KMS-11 (cell line): ENCODE data around the gene NUP98.

Experiments
- H2AFZ ChIP-seq: fragments of 200-600 bp; sonication (generic); 2 replicates; pipeline ENCODE4 v1.6.1; 2016; ENCODE audit warnings: antibody characterized with exemption, mixed run types, low read depth
- H3K27ac ChIP-seq: fragments of 200-600 bp; sonication (generic); 2 replicates; pipeline ENCODE4 v1.6.1; 2016; ENCODE audit warnings: mild to moderate bottlenecking, mixed run types
- H3K27me3 ChIP-seq: fragments of 200-600 bp; sonication (generic); 2 replicates; pipeline ENCODE4 v1.6.1; 2017; ENCODE audit warnings: mild to moderate bottlenecking, low read depth, mixed run types, moderate library complexity; ENCODE audit not compliant: insufficient read depth
- H3K36me3 ChIP-seq: fragments of 200-600 bp; sonication (generic); 2 replicates; pipeline ENCODE4 v1.6.1; 2017; ENCODE audit warnings: mild to moderate bottlenecking, mixed run types; ENCODE audit not compliant: insufficient read depth
- H3K4me1 ChIP-seq: fragments of 200-600 bp; sonication (generic); 2 replicates; pipeline ENCODE4 v1.6.1; 2016; ENCODE audit warnings: mild to moderate bottlenecking, low read depth, mixed run types; ENCODE audit not compliant: poor library complexity, severe bottlenecking
- H3K4me2 ChIP-seq: fragments of 200-600 bp; sonication (generic); 2 replicates; pipeline ENCODE4 v1.7.0; 2016; ENCODE audit warnings: mild to moderate bottlenecking, mixed run types
- H3K4me3 ChIP-seq: fragments of 200-600 bp; sonication (generic); IDR thresholded peaks from 2 replicates; pipeline ENCODE4 v1.6.1; 2017; ENCODE audit warnings: low read depth, low read length, mixed read lengths; ENCODE audit not compliant: insufficient read depth
- H3K79me2 ChIP-seq: fragments of 200-600 bp; sonication (generic); 2 replicates; pipeline ENCODE4 v1.6.1; 2016; ENCODE audit warnings: low read depth, mixed run types; ENCODE audit not compliant: insufficient read depth
- H3K9ac ChIP-seq: fragments of 200-600 bp; sonication (generic); 2 replicates; pipeline ENCODE4 v1.6.1; 2016; ENCODE audit warnings: mild to moderate bottlenecking, mixed run types
- H4K20me1 ChIP-seq: fragments of 200-600 bp; sonication (generic); 2 replicates; pipeline ENCODE4 v1.6.1; 2016; ENCODE audit warnings: mild to moderate bottlenecking, mixed run types; ENCODE audit not compliant: insufficient read depth
- CTCF ChIP-seq: fragments of 200-600 bp; sonication (generic); conservative IDR thresholded peaks from 2 replicates; pipeline ENCODE4 v1.6.1; 2017; ENCODE audit warnings: low read depth, mild to moderate bottlenecking, antibody characterized with exemption, low read length, moderate library complexity, mixed read lengths

Gene NUP98

GRCh38 chr11:3641191-3641590 is 156.2 kb downstream of the NUP98 start:
- Histone ChIP-seq H4K20me1 (no peaks in the 10 kb centered on the region), H3K4me2 (no peak overlapping the region), H3K4me3 (no peak overlapping the region), H2AFZ (0 out of 2 replicates have a peak overlapping the region, but pooled peaks have one; percentile 94), H3K4me1 (peaks cover 5% of the 10 kb centered on the region), H3K79me2 (no peaks in the 10 kb centered on the region), H3K27me3 (no peaks in the 10 kb centered on the region), H3K9ac (no peak overlapping the region), H3K27ac (no peak overlapping the region), H3K36me3 (no peaks in the 10 kb centered on the region)
- TF ChIP-seq CTCF: no peak

GRCh38 chr11:3639841-3640240 is 157.5 kb downstream of the NUP98 start:
- H3K9ac ChIP-seq: no peak overlapping the region
- H3K4me1 ChIP-seq: peaks cover 5% of the 10 kb centered on the region
- no peak for TF ChIP-seq CTCF
- no peaks in the 10 kb centered on the region for H4K20me1 ChIP-seq
- no peak overlapping the region for H3K4me2 ChIP-seq
- no peaks in the 10 kb centered on the region for H3K27me3 ChIP-seq
- H2AFZ ChIP-seq: no peak overlapping the region
- H3K27ac ChIP-seq: no peak overlapping the region
- H3K4me3 ChIP-seq: no peak overlapping the region
- H3K36me3 ChIP-seq: no peaks in the 10 kb centered on the region
- H3K79me2 ChIP-seq: no peaks in the 10 kb centered on the region

GRCh38 chr11:3638513-3638912 is 158.8 kb downstream of the NUP98 start:
- Histone ChIP-seq H4K20me1 (no peaks in the 10 kb centered on the region), H3K4me2 (no peak overlapping the region), H3K4me1 (peaks cover 5% of the 10 kb centered on the region), H3K4me3 (no peak overlapping the region), H2AFZ (no peak overlapping the region), H3K36me3 (no peaks in the 10 kb centered on the region), H3K27ac (no peak overlapping the region), H3K9ac (no peak overlapping the region), H3K79me2 (no peaks in the 10 kb centered on the region), H3K27me3 (no peaks in the 10 kb centered on the region)
- TF ChIP-seq CTCF: no peak

- no peak for TF ChIP-seq CTCF
- Histone ChIP-seq H3K4me3 (no peak overlapping the region), H2AFZ (no peak overlapping the region), H4K20me1 (no peaks in the 10 kb centered on the region), H3K27ac (no peak overlapping the region), H3K27me3 (no peaks in the 10 kb centered on the region), H3K9ac (no peak overlapping the region), H3K79me2 (no peaks in the 10 kb centered on the region), H3K4me1 (no peaks in the 10 kb centered on the region), H3K36me3 (no peaks in the 10 kb centered on the region), H3K4me2 (no peak overlapping the region)
Measured at GRCh38 chr11:3637201-3637600, 160.2 kb downstream of the NUP98 start.
